K562 (cell line): ENCODE data around the gene MCC. TPM values are rescaled to one million over a fixed set of nuclear protein-coding genes. Genes with fewer than 3 reads are reported as not detected.

Source experiments
- ATF1 ChIP-seq, 2 experiments: fragments of 450-650 bp in 1 of 2; IDR thresholded peaks; 2 replicates each; pipeline ENCODE4 v1.6.1; 2016; ENCODE audit warnings: missing compliant biosample characterization in 1 of 2, missing genetic modification characterization in 1 of 2
- ATF4 ChIP-seq: fragments of 450-650 bp; formaldehyde crosslinking; IDR thresholded peaks from 2 replicates; pipeline ENCODE4 v1.4.0; 2022; ENCODE audit warnings: mild to moderate bottlenecking, moderate library complexity
- ATF7 ChIP-seq: fragments of 450-650 bp; IDR thresholded peaks from 2 replicates; pipeline ENCODE4 v1.7.1; 2014; ENCODE audit warnings: mild to moderate bottlenecking, moderate library complexity
- CEBPB ChIP-seq: fragments of 450-650 bp; IDR thresholded peaks from 2 replicates; pipeline ENCODE4 v1.6.1; 2016; ENCODE audit warnings: missing genetic modification characterization, missing compliant biosample characterization
- CHD1 ChIP-seq: fragments of 200-600 bp; sonication (generic); IDR thresholded peaks from one replicate; pipeline ENCODE4 v1.6.1; 2012; ENCODE audit warnings: mild to moderate bottlenecking, moderate library complexity, low read length, inconsistent platforms
- E2F4 ChIP-seq: sonication (generic); formaldehyde crosslinking; IDR thresholded peaks from 2 replicates; pipeline ENCODE4 v1.8.0; 2022; ENCODE audit warnings: mild to moderate bottlenecking, low read depth, missing genetic modification reagents
- FOXA3 ChIP-seq, 2 experiments: fragments of 450-650 bp in 1 of 2; sonication (generic) in 1 of 2; formaldehyde crosslinking; IDR thresholded peaks in 1 of 2; conservative IDR thresholded peaks in 1 of 2; 2 replicates each; pipeline versions ENCODE4 v1.4.0 to v1.8.0; 2020 to 2022; ENCODE audit warnings: mild to moderate bottlenecking in 2 of 2, missing genetic modification reagents in 1 of 2
- MEIS2 ChIP-seq: fragments of 450-650 bp; IDR thresholded peaks from 2 replicates; pipeline ENCODE4 v1.6.1; 2014; ENCODE audit warnings: mild to moderate bottlenecking; ENCODE audit not compliant: partially characterized antibody
- NFXL1 ChIP-seq: fragments of 450-650 bp; formaldehyde crosslinking; IDR thresholded peaks from 2 replicates; pipeline ENCODE4 v1.4.0; 2021; ENCODE audit warnings: mild to moderate bottlenecking
- PHTF2 ChIP-seq: fragments of 250-450 bp; sonication (Bioruptor Pico); IDR thresholded peaks from 2 replicates; pipeline ENCODE4 v1.5.0; 2021; ENCODE audit warnings: mild to moderate bottlenecking
- POLR3A ChIP-seq: IDR thresholded peaks from 2 replicates; pipeline ENCODE4 v1.6.1; 2011; ENCODE audit warnings: borderline replicate concordance, mild to moderate bottlenecking, moderate library complexity; ENCODE audit not compliant: insufficient read length, insufficient read depth; ENCODE audit errors: extremely low read depth
- PTRF ChIP-seq: fragments of 450-650 bp; IDR thresholded peaks from 2 replicates; pipeline ENCODE4 v1.6.1; 2016; ENCODE audit warnings: mild to moderate bottlenecking, missing genetic modification characterization, missing compliant biosample characterization
- RBM39 ChIP-seq: fragments of 200-400 bp; formaldehyde crosslinking; optimal IDR thresholded peaks from 2 replicates; pipeline ENCODE3; 2018; ENCODE audit warnings: low read depth, low read length
- SRSF7 ChIP-seq: fragments of 200-400 bp; formaldehyde crosslinking; optimal IDR thresholded peaks from 2 replicates; pipeline ENCODE3; 2017; ENCODE audit warnings: mild to moderate bottlenecking, low read depth, low read length
- TAF1 ChIP-seq: IDR thresholded peaks from 2 replicates; pipeline ENCODE4 v1.6.1; 2011; ENCODE audit warnings: mild to moderate bottlenecking, low read length, moderate library complexity; ENCODE audit not compliant: insufficient read depth, control insufficient read depth, severe bottlenecking; ENCODE audit errors: extremely low read depth
- TGIF2 ChIP-seq: sonication (generic); formaldehyde crosslinking; IDR thresholded peaks from 2 replicates; pipeline ENCODE4 v1.8.1; 2022; ENCODE audit warnings: mild to moderate bottlenecking, missing genetic modification reagents, moderate library complexity
- ZFX ChIP-seq: sonication (generic); formaldehyde crosslinking; IDR thresholded peaks from 2 replicates; pipeline ENCODE4 v1.8.0; 2022; ENCODE audit warnings: mild to moderate bottlenecking, missing genetic modification reagents, moderate library complexity
- ZKSCAN8 ChIP-seq: fragments of 200-800 bp; sonication (Bioruptor generic); IDR thresholded peaks from 2 replicates; pipeline ENCODE4 v1.6.1; 2016; ENCODE audit warnings: missing genetic modification characterization, missing compliant biosample characterization
- ZNF778 ChIP-seq: fragments of 450-650 bp; formaldehyde crosslinking; IDR thresholded peaks from 2 replicates; pipeline ENCODE4 v1.4.0; 2020; ENCODE audit warnings: mild to moderate bottlenecking, moderate library complexity
- ZNF785 ChIP-seq: fragments of 250-450 bp; sonication (Bioruptor Pico); IDR thresholded peaks from 2 replicates; pipeline ENCODE4 v1.4.0; 2020; ENCODE audit warnings: mild to moderate bottlenecking
- polyA plus RNA-seq, 8 experiments: library from polyadenylated mRNA; depleted of rRNA in 4 of 8; stranded (reverse) in 5 of 8; unstranded in 3 of 8; fragments of >200 nt; fragmentation: Nextera tagmentation in 2 of 8; fragmentation: Illumina TruSeq in 1 of 8; extraction: Ambion mirVana in 2 of 8; extraction: Trizol in 1 of 8; gene quantifications; 2 replicates each; pipeline versions ENCODE4 v1.2.1 to v1.2.3, GENCODE V29; 2011 to 2014; ENCODE audit warnings: inconsistent platforms in 1 of 8, missing spikeins in 1 of 8
- total RNA-seq, 7 experiments: library from RNA; depleted of rRNA in 6 of 7; stranded (reverse); fragments of >200 nt in 6 of 7; fragmentation: Illumina TruSeq in 2 of 7; extraction: Trizol in 2 of 7; gene quantifications; 2 replicates each; pipeline versions ENCODE4 v1.2.1 to v1.2.3, GENCODE V29; 2011 to 2021; ENCODE audit warnings: low replicate concordance in 1 of 7
- TF ChIP-seq, protein P1 (sequence below): IDR thresholded peaks from 2 replicates; pipeline ENCODE4 v1.6.1; 2014; ENCODE audit warnings: antibody characterized with exemption
- TF ChIP-seq, protein P2 (sequence below), 2 experiments: fragments of 200-800 bp in 1 of 2; sonication (Bioruptor generic) in 1 of 2; sonication (generic) in 1 of 2; formaldehyde crosslinking in 1 of 2; IDR thresholded peaks in 1 of 2; conservative IDR thresholded peaks in 1 of 2; 2 replicates each; pipeline versions ENCODE4 v1.5.0 to v1.6.1; 2016 to 2020; ENCODE audit warnings: missing compliant biosample characterization in 1 of 2, missing genetic modification characterization in 1 of 2, missing genetic modification reagents in 1 of 2

MCC gene
- total and polyA plus RNA-seq, 9 of the 15 experiments (the other 6 are each of a cell fraction or from before 2014, with no cell fraction given): 0.04 to 0.24 (median 0.06) TPM; not detected in 1

GRCh38 chr5:113099822-113100221 lies 388.4 kb downstream of the MCC start (continued):
- TF ChIP-seq ATF4: peak; percentile 67
- TF ChIP-seq E2F4: no peak
- TF ChIP-seq, protein P1, sequence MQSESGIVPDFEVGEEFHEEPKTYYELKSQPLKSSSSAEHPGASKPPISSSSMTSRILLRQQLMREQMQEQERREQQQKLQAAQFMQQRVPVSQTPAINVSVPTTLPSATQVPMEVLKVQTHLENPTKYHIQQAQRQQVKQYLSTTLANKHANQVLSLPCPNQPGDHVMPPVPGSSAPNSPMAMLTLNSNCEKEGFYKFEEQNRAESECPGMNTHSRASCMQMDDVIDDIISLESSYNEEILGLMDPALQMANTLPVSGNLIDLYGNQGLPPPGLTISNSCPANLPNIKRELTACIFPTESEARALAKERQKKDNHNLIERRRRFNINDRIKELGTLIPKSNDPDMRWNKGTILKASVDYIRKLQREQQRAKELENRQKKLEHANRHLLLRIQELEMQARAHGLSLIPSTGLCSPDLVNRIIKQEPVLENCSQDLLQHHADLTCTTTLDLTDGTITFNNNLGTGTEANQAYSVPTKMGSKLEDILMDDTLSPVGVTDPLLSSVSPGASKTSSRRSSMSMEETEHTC: no peak
- TF ChIP-seq CHD1: no peak
- TF ChIP-seq TAF1: no peak
- TF ChIP-seq RBM39: no peak
- TF ChIP-seq PTRF: no peak
- TF ChIP-seq POLR3A: no peak
- TF ChIP-seq PHTF2: no peak
- TF ChIP-seq ZKSCAN8: no peak
- TF ChIP-seq, protein P2, sequence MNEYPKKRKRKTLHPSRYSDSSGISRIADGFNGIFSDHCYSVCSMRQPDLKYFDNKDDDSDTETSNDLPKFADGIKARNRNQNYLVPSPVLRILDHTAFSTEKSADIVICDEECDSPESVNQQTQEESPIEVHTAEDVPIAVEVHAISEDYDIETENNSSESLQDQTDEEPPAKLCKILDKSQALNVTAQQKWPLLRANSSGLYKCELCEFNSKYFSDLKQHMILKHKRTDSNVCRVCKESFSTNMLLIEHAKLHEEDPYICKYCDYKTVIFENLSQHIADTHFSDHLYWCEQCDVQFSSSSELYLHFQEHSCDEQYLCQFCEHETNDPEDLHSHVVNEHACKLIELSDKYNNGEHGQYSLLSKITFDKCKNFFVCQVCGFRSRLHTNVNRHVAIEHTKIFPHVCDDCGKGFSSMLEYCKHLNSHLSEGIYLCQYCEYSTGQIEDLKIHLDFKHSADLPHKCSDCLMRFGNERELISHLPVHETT (CRISPR knock-in tag; conservative IDR thresholded peaks at IDR 0.05 in 1 of 2, IDR thresholded peaks at IDR 0.05 in 1 of 2): no peak
- no peak for TF ChIP-seq ZNF778 (CRISPR knock-in tag)
- TF ChIP-seq MEIS2: peak; percentile 97
- no peak for TF ChIP-seq ATF1 (CRISPR knock-in tag; IDR thresholded peaks at IDR 0.05)
- no peak for TF ChIP-seq ATF1 (tag; IDR thresholded peaks at IDR 0.05)
- TF ChIP-seq SRSF7: no peak
- no peak for TF ChIP-seq FOXA3 (CRISPR knock-in tag; conservative IDR thresholded peaks at IDR 0.05 in 1 of 2, IDR thresholded peaks at IDR 0.05 in 1 of 2)
- TF ChIP-seq ZFX (CRISPR knock-in tag): no peak
- peak; percentile 81; the same call in 1 of the 2 replicates for TF ChIP-seq ATF7
- TF ChIP-seq ZNF785: no peak
- peak; percentile 73 for TF ChIP-seq CEBPB (tag)
- TF ChIP-seq NFXL1: no peak
- TF ChIP-seq TGIF2 (CRISPR knock-in tag): no peak
